Measurements from ENCODE around the gene TPRX2.

TPRX2 gene

GRCh38 chr19:47861630-47862029 lies 2.6 kb downstream of the TPRX2 start:
- peaks cover 74% of the 10 kb centered on the region for H3K27me3 ChIP-seq (replicated peaks; ENCODE audit: insufficient read depth, low read length)
- no peak overlapping the region for H3K27ac ChIP-seq (ENCODE audit: low read length)
- H3K9me2 ChIP-seq (replicated peaks; ENCODE audit: insufficient read depth, low read length), result no peaks in the 10 kb centered on the region
- no peaks in the 10 kb centered on the region for H3F3A ChIP-seq (ENCODE audit: insufficient read depth, low read length)
- H3K4me1 ChIP-seq (ENCODE audit: low read length), result no peaks in the 10 kb centered on the region
- no peak overlapping the region for H3K4me3 ChIP-seq (ENCODE audit: low read length)
- no peak for DNase-seq
- H3K4me2 ChIP-seq (ENCODE audit: low read depth, low read length), result no peak overlapping the region
- H4K20me1 ChIP-seq (ENCODE audit: insufficient read depth, low read length), result no peaks in the 10 kb centered on the region
- H3K79me2 ChIP-seq (ENCODE audit: low read length), result no peaks in the 10 kb centered on the region
- H3K9me3 ChIP-seq (replicated peaks; ENCODE audit: insufficient read depth, low read length), result no peaks in the 10 kb centered on the region
- TF ChIP-seq EZH2 (optimal IDR thresholded peaks at IDR 0.05; ENCODE audit: low read depth, low read length) (no peak), EZH2phosphoT487 (IDR thresholded peaks at IDR 0.05; ENCODE audit: low read length) (no peak), CTCF (IDR thresholded peaks at IDR 0.05; ENCODE audit: low read length) (no peak)
- H3K9ac ChIP-seq (ENCODE audit: low read length), result no peak overlapping the region
- H3K36me3 ChIP-seq (replicated peaks; ENCODE audit: insufficient read depth, low read length), result no peaks in the 10 kb centered on the region
- H2AFZ ChIP-seq (ENCODE audit: low read length), result no peak overlapping the region

- no peaks in the 10 kb centered on the region for H3K9me3 ChIP-seq (replicated peaks; ENCODE audit: insufficient read depth, low read length)
- peaks cover 72% of the 10 kb centered on the region for H3K27me3 ChIP-seq (replicated peaks; ENCODE audit: insufficient read depth, low read length)
- H3K4me2 ChIP-seq (ENCODE audit: low read depth, low read length), result no peak overlapping the region
- H3K4me3 ChIP-seq (ENCODE audit: low read length), result no peak overlapping the region
- peak; percentile 63 for DNase-seq
- H3K9me2 ChIP-seq (replicated peaks; ENCODE audit: insufficient read depth, low read length), result no peaks in the 10 kb centered on the region
- no peak overlapping the region for H3K9ac ChIP-seq (ENCODE audit: low read length)
- no peaks in the 10 kb centered on the region for H4K20me1 ChIP-seq (ENCODE audit: insufficient read depth, low read length)
- no peaks in the 10 kb centered on the region for H3K36me3 ChIP-seq (replicated peaks; ENCODE audit: insufficient read depth, low read length)
- H3K79me2 ChIP-seq (ENCODE audit: low read length), result no peaks in the 10 kb centered on the region
- no peaks in the 10 kb centered on the region for H3K4me1 ChIP-seq (ENCODE audit: low read length)
- TF ChIP-seq CTCF (IDR thresholded peaks at IDR 0.05; ENCODE audit: low read length) (peak; percentile 95), EZH2 (optimal IDR thresholded peaks at IDR 0.05; ENCODE audit: low read depth, low read length) (no peak)
- no peak overlapping the region for H2AFZ ChIP-seq (ENCODE audit: low read length)
- no peaks in the 10 kb centered on the region for H3F3A ChIP-seq (ENCODE audit: insufficient read depth, low read length)
- no peak overlapping the region for H3K27ac ChIP-seq (ENCODE audit: low read length)
Observed at GRCh38 chr19:47863514-47863936, 4.5 kb downstream of the TPRX2 start.

- no peak for TF ChIP-seq EZH2phosphoT487 (IDR thresholded peaks at IDR 0.05; ENCODE audit: low read length)
- no peak for TF ChIP-seq CTCF (IDR thresholded peaks at IDR 0.05; ENCODE audit: low read length)
- TF ChIP-seq EZH2 (optimal IDR thresholded peaks at IDR 0.05; ENCODE audit: low read depth, low read length), result no peak
- Histone ChIP-seq H3F3A (ENCODE audit: insufficient read depth, low read length) (no peaks in the 10 kb centered on the region), H3K9me3 (replicated peaks; ENCODE audit: insufficient read depth, low read length) (no peaks in the 10 kb centered on the region), H3K4me3 (ENCODE audit: low read length) (no peak overlapping the region), H3K9me2 (replicated peaks; ENCODE audit: insufficient read depth, low read length) (no peaks in the 10 kb centered on the region), H3K79me2 (ENCODE audit: low read length) (no peaks in the 10 kb centered on the region), H3K27ac (ENCODE audit: low read length) (no peak overlapping the region), H4K20me1 (ENCODE audit: insufficient read depth, low read length) (no peaks in the 10 kb centered on the region), H3K27me3 (replicated peaks; ENCODE audit: insufficient read depth, low read length) (peaks cover 83% of the 10 kb centered on the region), H3K36me3 (replicated peaks; ENCODE audit: insufficient read depth, low read length) (no peaks in the 10 kb centered on the region), H2AFZ (ENCODE audit: low read length) (no peak overlapping the region), H3K4me1 (ENCODE audit: low read length) (no peaks in the 10 kb centered on the region), H3K4me2 (ENCODE audit: low read depth, low read length) (no peak overlapping the region), H3K9ac (ENCODE audit: low read length) (no peak overlapping the region)
- no peak for DNase-seq
Observed at GRCh38 chr19:47865166-47865565, 6.1 kb downstream of the TPRX2 start.

All from MM.1S (cell line).